Measurements from ENCODE around the gene PA2G4.
"Not testable (repeated sequence)": the region's sequence is repeated elsewhere in the genome, so short reads cannot be mapped to it uniquely, and the experiment has no call there.

PA2G4 gene

DNA sequence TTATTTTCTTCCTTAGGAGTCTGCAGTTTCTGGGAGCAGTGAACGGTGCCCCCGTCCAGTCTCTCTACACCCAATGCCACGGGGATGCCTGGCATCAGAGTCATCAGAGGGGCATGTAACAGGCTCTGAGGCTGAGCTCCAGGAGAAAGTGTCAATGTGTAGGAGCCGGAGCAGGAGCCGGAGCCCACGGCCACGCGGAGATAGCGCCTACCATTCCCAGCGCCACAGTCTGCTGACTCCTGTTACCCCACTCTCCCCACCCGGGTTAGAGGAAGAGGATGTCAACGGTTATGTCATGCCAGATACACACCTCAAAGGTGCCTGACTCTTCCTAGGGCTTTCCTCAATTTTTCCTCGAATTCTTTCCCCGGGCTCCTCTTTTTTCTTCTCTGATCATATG lies 3.3 kb upstream of the PA2G4 start:
- no peak for DNase-seq

DNA sequence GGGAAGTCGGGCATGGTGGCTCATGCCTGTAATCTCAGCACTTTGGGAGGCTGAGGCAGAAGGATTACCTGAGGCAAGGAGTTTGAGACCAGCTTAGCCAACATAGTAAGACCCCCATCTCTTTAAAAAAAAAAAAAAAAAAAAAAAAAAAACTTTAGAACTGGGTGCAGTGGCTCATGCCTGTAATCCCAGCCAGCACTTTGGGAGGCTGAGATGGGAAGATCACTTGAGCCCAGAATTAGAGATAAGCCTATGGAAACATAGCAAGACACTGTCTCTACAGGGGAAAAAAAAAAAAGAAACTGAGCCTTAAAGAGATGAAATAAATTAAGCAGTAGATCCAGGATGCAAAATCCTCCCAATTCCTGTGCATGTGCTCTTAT lies 1.7 kb upstream of the PA2G4 start:
- no peak for DNase-seq

DNA sequence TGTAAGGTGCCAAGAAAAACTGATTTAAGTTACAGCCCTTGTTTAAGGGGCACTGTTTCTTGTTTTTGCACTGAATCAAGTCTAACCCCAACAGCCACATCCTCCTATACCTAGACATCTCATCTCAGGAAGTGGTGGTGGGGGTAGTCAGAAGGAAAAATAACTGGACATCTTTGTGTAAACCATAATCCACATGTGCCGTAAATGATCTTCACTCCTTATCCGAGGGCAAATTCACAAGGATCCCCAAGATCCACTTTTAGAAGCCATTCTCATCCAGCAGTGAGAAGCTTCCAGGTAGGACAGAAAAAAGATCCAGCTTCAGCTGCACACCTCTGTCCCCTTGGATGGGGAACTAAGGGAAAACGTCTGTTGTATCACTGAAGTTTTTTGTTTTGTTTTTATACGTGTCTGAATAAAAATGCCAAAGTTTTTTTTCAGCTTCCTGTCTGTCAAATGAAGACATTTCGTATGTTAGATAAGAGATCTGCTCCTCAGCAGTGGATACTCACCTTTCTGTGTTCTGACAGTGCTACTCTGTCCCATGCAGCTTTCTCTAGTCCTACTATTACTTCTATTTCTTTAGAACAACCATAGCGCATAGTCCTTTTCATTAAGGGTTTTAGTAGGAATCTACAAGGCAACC lies 1.2 kb upstream of the PA2G4 start:
- DNase-seq, result no peak

DNA sequence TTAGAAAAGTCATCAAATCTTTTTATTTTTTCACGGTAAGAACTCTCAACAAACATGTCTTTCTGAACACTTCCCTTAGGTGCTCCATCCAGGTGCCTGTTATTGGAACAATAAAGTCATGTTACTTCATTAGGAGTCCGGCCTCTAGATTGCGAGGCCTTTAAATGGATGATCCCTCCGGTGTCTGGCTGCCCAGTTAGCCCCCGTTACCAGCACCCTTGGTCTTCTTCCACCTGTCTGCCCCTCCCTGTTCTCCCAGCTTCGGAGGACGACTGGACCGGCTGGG lies 593 bp upstream of the PA2G4 start:
- DNase-seq, result no peak

DNA sequence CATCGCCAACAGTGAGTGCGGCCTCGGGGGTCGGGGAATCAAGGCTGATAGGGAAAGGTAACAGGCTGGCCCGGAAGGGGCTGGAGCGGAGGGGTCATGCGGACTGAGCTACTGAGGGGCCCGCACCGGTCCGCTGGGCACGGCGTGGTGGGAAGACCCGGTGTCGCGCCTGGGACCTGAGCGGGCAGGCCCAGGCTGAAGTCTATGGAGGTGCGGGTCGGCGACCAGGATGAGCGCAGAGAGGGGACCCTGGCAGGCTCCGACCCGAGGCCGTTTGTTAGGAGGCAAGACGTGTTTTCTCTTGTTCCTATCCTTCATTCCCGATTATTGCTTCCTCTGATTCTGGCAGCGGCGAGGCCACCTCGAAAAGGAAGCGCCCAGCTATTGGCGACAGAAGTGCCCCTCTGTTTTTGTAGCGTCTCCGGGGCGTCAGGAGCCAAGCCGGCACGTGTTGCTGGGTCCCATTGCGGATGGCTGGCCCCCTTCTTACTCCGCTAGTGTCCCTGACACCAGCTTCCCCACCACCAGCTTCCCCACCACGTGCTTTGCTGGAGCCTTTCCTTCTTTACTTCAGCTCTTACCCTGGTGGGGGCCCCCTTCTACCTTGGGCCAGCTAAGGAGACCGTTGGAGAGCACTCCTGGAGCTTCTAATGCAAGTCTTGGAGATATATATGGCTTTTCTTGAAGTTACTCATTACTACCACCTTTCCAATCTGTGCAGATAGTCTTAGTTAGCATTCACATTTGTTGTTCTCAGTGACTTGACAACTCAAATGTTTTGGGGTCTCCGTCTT lies 653 bp downstream of the PA2G4 start:
- DNase-seq, result no peak

DNA sequence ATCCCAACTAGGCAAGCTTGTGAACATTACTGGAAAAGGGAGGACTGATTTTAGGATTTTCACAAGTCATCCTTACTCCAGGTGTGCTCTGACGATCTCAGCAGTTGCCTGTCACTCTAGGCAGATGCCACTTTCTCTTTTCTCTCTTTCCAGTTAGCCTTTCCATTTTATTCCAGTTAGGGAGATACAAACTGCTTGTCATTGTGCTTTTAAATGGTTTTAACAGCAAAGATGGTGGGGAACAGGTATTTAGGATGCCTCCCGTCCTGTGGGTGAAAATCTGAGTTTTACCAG lies 1.2 kb downstream of the PA2G4 start:
- DNase-seq, result no peak

DNA sequence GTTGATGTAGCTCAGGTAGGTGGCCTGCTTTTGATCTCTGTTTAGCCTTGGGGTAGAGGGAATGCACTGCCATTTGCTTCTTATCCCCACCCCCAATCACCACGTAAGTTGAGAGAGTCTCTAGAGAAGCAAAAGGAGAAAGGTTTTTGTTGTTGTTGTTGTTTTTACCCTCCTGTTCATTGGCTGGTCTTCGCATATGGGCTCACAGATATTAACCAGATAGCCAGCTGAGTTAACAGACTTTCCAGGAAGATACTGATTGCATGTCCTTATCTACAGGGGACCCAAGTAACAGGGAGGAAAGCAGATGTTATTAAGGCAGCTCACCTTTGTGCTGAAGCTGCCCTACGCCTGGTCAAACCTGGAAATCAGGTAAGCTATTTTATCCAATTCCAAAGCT lies 2.9 kb downstream of the PA2G4 start:
- no peak for DNase-seq

DNA sequence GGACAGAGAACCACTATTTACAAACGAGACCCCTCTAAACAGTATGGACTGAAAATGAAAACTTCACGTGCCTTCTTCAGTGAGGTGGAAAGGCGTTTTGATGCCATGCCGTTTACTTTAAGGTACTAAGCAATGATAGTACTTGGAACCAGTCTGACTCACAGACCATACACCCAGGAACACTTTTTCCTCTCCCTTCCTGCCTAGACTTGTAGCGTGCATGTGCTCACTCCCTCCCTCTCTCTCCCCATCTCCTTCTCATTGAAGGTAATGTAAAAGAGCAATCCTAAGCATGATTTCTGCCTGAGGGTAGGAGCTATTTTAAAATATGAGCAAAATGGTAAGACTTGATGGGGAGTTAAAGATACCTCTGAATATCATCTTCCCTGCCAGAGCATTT lies 6.2 kb downstream of the PA2G4 start:
- no peak for DNase-seq

DNA sequence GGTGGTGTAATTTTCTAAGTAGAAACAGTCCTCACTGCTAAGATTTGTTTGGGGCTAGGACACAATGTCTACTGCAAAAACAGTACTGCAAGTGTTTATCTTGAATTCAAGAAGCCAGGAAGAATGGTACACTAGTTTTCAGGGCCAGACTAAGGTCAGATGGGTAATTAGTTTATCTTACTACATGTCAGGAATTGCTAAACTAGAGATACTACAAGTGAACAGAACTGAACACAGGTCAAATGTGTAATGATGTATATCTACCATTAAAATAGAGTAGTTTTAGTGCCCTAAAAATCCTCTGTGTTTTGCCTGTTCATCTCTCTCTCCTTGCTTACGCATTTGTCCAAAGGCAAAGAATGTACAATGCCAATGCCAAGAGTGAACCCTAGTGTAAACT lies 9.7 kb downstream of the PA2G4 start:
- DNase-seq, result no peak

DNA sequence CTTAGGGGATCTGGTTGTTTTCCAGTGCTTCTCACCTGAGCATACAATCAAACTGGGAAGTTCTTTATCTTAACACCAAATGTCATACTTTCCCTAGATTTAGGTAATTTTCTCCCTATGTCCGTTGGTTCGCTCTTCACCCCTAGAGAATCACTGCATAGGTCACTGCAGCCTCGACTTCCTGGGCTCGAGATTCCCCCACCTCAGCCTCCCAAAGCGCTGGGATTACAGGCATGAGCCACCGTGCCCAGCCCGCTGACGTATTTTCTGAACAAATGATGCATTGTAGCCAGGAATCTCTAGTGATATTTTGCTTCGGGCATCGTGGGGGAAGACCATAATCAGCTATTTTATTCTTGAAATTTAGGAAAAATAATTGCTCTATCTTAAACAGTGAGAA lies 11.0 kb downstream of the PA2G4 start:
- DNase-seq, result no peak

DNA sequence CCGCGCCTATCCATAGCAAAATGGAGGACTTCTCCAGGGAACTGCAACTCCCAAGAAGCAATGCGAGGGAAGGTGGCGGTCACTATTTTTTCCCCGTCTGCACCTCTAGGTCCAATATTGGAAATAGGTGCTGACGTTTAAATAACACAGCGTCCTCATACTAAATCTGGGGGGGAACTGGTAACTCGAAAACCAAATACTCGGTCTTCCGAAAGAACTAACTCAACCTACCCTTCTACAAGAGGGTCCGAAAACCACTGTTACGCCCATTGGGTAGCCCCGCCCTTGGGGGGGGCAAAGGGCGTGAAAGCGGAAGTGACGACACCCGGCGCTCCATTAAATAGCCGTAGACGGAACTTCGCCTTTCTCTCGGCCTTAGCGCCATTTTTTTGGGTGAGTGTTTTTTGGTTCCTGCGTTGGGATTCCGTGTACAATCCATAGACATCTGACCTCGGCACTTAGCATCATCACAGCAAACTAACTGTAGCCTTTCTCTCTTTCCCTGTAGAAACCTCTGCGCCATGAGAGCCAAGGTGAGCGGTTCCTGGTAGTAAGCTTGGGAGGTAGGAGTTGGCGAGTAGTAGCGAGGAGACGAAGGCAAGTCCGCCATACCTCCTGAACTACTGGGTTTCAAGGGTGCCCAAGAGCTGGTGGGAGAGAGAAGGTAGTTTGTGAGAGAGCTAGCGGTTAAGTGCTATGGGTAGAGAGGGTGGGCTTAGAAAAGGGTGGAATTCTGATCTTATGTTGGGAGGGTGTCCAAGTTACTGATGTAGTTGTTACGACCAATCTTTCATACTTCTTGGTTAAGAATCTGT lies 12.1 kb downstream of the PA2G4 start, which contains the start of gene RPL41:
Gene RPL41, plus strand, starts transcription at position 367 of the 815 bp plus-strand sequence.
- DNase-seq, result peak; percentile 91

DNA sequence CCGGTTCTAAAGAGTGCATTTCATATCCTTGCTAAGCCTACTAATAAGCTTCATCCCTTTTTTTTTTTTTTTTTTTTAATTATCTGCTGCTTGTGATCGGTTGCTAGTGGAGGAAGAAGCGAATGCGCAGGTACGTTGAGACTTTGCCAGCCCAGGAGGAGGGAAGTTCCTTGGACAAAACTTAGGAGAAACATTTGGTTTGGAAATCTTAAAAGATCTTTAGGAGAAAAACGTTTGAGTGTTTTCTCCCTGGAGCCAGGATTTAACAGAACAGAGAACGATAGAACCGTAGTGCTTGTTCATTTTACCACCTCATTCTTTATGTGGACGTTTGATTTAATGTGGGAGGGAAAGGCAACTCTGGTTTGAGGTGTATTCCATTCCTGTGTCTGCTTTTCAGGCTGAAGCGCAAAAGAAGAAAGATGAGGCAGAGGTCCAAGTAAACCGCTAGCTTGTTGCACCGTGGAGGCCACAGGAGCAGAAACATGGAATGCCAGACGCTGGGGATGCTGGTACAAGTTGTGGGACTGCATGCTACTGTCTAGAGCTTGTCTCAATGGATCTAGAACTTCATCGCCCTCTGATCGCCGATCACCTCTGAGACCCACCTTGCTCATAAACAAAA lies 12.8 kb downstream of the PA2G4 start:
- DNase-seq, result not testable (repeated sequence)

DNA sequence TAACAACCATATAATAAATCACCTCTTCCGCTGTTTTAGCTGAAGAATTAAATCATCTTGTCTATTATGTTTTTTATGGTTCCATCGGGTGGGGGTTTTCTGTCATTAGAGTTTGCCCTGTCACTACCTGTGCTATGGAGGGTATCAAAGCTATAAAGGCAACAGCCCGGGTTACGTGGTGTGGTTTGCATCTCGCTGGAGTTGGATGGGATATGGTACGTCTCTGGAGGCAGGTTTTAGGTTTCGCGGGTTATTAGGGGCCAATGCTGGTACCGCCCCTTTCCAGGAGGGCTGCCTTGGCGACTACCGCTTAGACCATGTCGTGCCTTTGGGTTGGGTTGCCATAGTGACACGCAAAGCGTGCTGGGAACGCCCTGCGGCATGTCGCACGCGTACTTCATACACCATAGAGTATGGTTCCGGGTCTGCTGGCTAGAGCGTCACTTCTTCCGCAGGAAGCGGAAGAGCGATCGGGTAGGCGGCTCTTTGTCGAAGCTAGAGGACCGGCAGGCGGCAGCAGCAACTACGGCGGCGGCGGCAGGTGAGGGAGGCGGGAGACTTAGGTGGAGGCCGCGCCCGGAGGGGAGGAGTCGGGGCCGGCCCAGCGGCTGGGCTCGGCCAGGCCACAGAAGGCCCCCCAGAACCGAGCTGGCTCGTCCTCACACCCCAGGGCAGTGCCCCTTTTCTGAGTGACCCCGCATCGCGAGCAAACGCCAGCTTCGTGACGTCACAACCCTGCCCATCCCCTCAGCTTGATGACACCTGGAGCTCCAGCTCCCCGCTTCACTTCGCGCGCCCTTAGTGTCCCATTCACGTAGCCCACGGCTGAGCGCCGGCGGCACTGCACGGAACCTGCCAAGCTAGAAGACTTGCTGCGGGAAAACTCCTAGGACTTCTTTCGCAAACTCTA lies 13.7 kb downstream of the PA2G4 start, which contains the start of gene ZC3H10:
Gene ZC3H10, plus strand, starts transcription at position 489 of the 910 bp plus-strand sequence. CDS start 2,297 bp downstream, outside the sequence.
- peak; percentile 99 for DNase-seq

DNA sequence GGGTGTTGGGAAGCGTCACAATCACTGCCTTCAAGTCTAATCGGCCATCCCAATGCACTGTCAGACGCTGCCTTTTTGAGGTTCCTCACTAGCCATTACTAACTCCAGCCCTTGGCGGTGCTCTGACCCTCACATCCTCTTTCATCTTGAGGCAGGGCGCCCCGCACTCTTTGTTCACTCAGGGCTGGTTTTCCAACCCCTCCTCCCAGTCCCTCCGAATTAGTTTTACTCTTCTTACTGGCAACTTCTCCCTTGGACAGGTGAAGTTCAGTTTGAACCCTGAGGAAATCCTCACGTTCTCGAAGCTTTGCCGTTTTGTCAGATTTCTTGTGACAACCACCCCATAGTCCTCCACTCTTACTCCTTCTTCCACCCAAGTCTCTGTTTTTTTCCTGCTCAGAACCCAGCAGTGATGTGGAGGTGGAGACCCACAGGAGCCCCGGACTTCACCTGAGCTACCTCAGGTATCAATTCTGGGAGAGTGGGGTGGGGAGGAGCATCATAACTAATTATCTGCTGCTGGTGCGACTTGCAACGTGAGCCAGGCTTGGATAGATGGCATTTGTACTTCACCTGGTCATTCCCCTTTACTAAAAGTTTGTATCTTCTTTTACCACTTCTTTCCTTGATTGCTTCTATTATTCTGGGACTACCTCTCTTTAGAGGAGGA lies 14.5 kb downstream of the PA2G4 start:
- no peak for DNase-seq

DNA sequence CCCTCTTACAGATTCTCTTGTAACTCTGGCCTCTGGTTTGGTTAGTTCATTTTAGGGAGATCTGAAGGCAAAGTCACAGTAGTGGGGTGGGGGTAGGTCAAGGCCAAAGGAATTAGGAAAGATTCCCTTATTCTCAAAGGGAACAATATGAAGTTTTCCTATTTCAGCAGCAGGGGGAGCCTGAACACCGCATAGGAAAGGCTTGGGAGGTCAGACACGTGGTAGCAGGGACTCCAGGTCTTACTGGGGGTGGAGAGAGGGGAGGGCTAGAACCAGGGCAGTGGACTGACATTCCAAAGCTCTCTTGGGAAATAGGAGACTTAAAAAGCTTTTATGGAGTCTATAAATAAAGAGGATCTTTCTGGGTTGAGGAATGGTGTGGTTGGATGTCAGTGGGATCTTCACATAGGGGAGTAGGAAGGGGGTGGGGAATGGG lies 15.0 kb downstream of the PA2G4 start:
- peak; percentile 74 for DNase-seq

DNA sequence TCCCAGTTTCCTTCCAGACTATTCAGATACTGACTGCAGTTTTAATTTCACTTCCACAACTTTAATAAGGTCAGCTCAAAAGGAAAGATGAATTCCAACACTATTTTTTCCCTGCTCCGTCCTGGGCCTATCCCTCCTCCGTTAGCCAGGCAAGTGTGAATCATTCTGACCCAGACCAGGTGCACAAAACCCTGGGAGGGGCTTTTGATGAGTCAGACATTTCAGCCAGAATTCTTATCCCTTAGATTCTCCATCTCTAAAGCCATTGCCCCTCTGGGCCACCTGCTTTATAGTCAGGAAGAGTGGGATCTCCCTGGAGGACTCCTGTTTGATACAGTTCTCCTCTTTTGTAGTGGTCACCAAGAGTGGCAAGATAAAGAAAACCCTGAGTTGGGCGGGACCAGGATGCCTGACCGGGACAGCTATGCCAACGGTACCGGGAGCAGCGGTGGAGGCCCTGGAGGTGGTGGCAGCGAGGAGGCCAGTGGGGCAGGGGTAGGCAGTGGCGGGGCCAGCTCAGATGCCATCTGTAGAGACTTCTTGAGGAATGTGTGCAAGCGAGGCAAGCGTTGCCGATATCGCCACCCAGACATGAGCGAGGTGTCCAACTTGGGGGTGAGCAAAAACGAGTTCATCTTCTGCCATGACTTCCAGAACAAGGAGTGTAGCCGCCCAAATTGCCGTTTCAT lies 15.9 kb downstream of the PA2G4 start:
- no peak for DNase-seq

DNA sequence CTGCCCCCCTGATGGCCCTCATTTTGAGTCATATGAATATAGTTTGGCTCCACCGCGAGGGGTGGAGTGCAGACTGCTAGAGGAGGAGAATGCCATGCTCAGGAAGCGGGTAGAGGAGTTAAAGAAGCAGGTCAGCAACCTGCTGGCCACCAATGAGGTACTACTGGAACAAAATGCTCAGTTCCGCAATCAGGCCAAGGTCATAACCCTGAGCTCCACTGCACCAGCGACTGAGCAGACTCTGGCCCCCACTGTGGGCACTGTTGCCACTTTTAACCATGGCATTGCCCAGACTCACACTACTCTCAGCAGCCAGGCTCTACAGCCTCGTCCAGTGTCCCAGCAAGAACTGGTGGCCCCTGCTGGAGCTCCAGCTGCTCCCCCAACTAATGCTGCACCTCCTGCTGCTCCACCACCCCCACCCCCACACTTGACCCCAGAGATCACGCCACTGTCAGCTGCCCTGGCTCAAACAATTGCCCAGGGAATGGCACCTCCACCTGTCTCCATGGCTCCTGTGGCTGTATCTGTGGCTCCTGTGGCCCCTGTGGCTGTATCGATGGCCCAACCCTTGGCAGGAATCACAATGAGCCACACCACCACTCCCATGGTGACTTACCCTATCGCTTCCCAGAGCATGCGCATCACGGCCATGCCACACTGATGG lies 17.0 kb downstream of the PA2G4 start:
- DNase-seq, result no peak

DNA sequence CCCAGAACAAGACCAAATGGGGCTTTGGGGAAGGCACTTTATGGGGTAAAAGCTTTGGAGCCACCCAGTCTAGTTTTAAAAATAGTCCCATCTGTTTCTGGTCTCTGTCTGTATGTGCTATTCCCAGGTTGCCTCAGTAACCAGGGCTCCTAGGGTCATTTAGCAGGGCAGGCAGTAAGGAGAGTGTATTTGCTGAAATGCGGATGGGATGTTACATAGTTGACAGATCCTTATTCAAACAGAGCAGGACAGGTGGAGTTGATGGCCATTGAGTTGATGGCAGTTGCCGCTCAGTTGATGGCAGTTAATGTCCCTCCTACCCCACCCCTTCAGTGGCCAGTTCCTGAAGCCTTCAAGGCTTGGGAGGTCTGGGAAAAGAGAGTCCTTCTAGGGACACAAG lies 18.3 kb downstream of the PA2G4 start:
- DNase-seq, result no peak

DNA sequence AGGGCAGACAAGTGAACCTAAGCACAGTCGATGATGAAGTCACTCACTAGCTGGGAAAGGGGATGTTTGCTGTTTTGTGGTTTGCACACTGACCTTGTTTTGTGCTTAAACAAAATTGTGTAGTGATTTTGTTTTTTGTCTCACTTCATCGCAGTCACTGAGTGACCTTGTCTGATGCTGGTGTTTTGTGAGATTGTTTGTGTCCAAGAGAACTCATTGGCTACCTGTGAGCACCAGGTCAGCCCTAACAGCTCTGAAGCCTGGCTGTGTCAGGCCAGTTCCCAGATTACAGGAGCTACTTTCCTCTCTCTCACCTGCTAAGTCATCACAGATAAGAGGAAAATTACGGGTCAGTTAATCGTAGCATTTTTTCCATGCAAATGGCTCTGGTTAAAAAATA lies 19.8 kb downstream of the PA2G4 start:
- no peak for DNase-seq

DNA sequence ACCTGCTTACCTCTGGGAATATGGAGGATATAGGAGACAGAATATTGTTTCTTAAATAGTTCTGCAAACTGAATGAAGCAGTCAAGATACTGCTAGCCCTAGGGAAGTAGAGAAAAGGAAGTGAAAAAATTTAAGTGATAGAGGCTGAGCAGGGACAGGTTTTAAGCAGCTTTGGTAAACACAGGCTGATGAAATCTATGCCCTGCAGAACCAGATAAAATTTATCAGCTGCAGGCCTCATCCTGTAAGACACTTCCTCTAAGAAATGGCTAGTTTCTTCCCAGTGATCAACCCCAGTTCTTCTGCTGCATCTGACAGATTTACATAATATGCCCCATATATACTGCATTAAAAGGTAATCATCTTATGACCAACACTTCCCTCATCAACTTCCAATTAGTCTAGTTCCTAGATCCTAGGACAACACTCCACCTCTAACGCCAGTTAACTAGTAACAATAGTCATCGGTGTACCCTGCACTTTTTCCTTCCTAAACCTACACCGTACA lies 22.4 kb downstream of the PA2G4 start:
- no peak for DNase-seq
